ENCODE data around the gene NEU3.

GRCh38 chr11:75035911-75036565, 47.3 kb downstream of the NEU3 start:
- TF ChIP-seq EZH2 (IDR thresholded peaks at IDR 0.05; ENCODE audit: low read length) (no peak), CTCF (optimal IDR thresholded peaks at IDR 0.05 in 1 of 3, IDR thresholded peaks at IDR 0.05 in 1 of 3, conservative IDR thresholded peaks at IDR 0.05 in 1 of 3; ENCODE audit: extremely low read depth in 1 of 3, insufficient read depth in 2 of 3, low read length in 3 of 3) (no peak)
